ENCODE results near the gene ZNF692.
A peak's percentile ranks its signal among the peaks of the same experiment; 100 is the strongest.
"Not testable (repeated sequence)": the region's sequence is repeated elsewhere in the genome, so short reads cannot be mapped to it uniquely, and the experiment has no call there.

Gene ZNF692
- total RNA-seq: 43.6 to 45.1 reads per million in 2 donors

GRCh38 chr1:248858891-248859889, at the start of gene ZNF692:
Gene ZNF692, minus strand, starts transcription at chr1:248859085. Its CDS starts 776 bp downstream, at chr1:248858309.
- DNase-seq: peak; percentile 95

GRCh38 chr1:248906753-248907661, 48.1 kb upstream of the ZNF692 start:
- no peak for DNase-seq

GRCh38 chr1:248906009-248906752, 47.3 kb upstream of the ZNF692 start, which contains the start of gene PGBD2:
Gene PGBD2, plus strand, starts transcription at chr1:248906235. Its CDS starts 7,628 bp downstream, at chr1:248913863.
- DNase-seq: peak; percentile 91

- DNase-seq: no peak
These were observed 46.8 kb upstream of the ZNF692 start for GRCh38 chr1:248905662-248906008.

GRCh38 chr1:248904437-248905216, 45.7 kb upstream of the ZNF692 start:
- no peak for DNase-seq

GRCh38 chr1:248901578-248901977, 42.7 kb upstream of the ZNF692 start:
- no peak for DNase-seq

GRCh38 chr1:248900637-248901036, 41.8 kb upstream of the ZNF692 start:
- DNase-seq: no peak

- DNase-seq: no peak
These were observed 38.8 kb upstream of the ZNF692 start for GRCh38 chr1:248897412-248898337.

GRCh38 chr1:248894837-248895236, 36.0 kb upstream of the ZNF692 start:
- DNase-seq: no peak

GRCh38 chr1:248892590-248892989, 33.7 kb upstream of the ZNF692 start:
- DNase-seq: no peak

- DNase-seq: no peak
These were observed 32.9 kb upstream of the ZNF692 start for GRCh38 chr1:248891758-248892157.

- no peak for DNase-seq
These were observed 31.9 kb upstream of the ZNF692 start for GRCh38 chr1:248890549-248891498.

GRCh38 chr1:248889914-248890243, 31.0 kb upstream of the ZNF692 start:
- DNase-seq: not testable (repeated sequence)

GRCh38 chr1:248886237-248886895, 27.5 kb upstream of the ZNF692 start:
- no peak for DNase-seq

GRCh38 chr1:248885646-248886045, 26.8 kb upstream of the ZNF692 start:
- DNase-seq: no peak

GRCh38 chr1:248884632-248885295, 25.9 kb upstream of the ZNF692 start:
- DNase-seq: no peak

- not testable (repeated sequence) for DNase-seq
These were observed 23.5 kb upstream of the ZNF692 start for GRCh38 chr1:248882427-248882826.

GRCh38 chr1:248881261-248881660, 22.4 kb upstream of the ZNF692 start:
- DNase-seq: no peak
